ENCODE results near the gene UQCC3.

DNA sequence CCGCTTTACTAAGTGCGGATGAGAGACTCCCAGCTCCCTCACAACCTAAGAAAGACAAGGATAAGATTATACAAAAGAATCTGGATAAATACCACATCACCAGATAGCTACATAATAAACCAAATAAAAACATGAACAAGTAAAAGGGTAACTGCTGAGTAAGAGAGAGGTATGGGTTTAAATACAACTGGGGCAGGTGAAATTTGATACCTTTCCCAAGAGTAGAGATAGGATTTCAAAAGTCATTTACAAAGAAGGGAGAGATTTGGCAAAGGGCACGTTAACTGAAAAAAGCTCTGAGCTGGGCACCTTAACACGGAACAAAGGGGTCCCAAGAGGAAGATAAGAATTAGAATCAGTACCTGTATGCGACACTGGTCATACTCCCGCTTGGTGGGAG, 5.7 kb downstream of the UQCC3 start:
- TF ChIP-seq, protein P1, sequence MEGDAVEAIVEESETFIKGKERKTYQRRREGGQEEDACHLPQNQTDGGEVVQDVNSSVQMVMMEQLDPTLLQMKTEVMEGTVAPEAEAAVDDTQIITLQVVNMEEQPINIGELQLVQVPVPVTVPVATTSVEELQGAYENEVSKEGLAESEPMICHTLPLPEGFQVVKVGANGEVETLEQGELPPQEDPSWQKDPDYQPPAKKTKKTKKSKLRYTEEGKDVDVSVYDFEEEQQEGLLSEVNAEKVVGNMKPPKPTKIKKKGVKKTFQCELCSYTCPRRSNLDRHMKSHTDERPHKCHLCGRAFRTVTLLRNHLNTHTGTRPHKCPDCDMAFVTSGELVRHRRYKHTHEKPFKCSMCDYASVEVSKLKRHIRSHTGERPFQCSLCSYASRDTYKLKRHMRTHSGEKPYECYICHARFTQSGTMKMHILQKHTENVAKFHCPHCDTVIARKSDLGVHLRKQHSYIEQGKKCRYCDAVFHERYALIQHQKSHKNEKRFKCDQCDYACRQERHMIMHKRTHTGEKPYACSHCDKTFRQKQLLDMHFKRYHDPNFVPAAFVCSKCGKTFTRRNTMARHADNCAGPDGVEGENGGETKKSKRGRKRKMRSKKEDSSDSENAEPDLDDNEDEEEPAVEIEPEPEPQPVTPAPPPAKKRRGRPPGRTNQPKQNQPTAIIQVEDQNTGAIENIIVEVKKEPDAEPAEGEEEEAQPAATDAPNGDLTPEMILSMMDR (IDR thresholded peaks at IDR 0.05), result no peak
- TF ChIP-seq POLR2A (IDR thresholded peaks at IDR 0.05), result no peak
